HG02852 (cell line): ENCODE results near the gene GDI2.
A peak's percentile ranks its signal among the peaks of the same experiment; 100 is the strongest.
"Not testable (repeated sequence)": the region's sequence is repeated elsewhere in the genome, so short reads cannot be mapped to it uniquely, and the experiment has no call there.

ENCODE experiments used
- ATAC-seq: cut with Tn5 transposase; IDR thresholded peaks from one replicate; pipeline ENCODE4 v1.9.1; 2021; ENCODE audit warnings: mild to moderate bottlenecking, moderate library complexity; ENCODE audit not compliant: unreplicated experiment

Gene GDI2

DNA sequence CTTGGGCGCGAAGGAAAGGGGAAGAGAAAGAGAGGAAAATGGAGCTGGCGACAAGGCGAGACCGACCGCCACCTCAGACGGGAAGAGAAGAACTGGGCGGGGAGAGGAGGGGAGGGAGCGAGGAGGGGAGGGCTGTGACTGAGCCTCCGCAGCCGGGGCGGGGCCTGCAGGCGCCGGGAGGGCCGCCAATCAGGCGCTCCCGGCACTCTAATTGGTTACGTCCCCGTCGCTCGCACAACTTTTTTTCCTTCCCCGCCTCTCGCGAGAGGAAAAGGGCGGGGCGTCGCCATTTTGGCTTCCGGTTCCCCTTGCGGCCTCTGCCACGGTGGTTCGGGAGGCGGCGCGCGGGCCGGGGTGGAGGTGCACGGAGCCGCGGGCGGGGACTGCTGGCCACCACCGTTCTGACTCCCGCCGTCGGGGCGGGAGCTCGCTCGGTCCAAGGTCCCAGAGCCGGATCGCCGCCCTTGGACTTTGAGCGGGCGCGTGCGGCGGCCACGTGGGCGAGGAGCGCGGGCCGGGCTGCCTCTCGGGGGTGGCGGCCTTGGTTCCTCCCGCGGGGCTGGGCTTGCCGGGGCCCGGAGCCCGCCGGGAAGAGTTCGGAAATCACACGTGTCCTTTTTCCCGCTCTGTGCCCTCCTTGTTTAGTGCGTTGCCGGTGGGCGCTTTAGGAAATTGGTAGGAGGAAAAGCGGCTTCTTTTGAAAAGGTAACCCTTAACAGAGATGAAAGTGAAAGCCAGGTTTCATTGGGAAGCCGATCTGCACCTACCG, at the start of gene GDI2:
Gene GDI2, minus strand, starts transcription at position 94 of the 769 bp plus-strand sequence. CDS start 176 bp downstream, outside the sequence.
- ATAC-seq: peak; percentile 73

DNA sequence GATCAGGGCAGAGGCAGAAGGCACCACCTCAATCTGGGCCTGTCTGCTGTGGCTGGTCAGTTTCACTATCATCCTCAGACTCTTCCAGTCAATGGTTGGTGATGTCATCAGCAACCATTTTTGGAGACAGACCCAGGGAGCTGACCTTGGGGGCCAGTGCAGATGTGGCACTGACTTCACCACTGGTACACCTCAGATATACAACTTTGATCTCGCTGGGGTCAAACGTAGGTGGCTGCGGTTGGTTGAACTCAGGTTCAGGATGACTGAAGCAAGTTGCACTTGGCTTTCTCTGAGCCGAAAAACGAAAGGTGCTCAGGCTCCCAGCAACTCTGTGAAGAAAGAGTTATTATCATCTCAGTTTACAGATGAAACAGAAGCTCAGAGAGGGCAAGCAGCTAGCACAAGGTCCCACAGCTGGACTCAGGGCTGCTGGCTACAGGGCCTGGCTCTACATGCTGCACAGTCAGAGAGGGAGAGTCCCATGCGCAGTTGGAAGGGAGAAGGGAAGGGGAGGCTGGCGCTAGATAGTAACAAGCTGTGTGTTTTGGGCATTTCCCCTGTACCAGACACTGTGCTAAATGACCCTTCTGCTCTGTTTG, 49.2 kb upstream of the GDI2 start:
- ATAC-seq: peak; percentile 91

DNA sequence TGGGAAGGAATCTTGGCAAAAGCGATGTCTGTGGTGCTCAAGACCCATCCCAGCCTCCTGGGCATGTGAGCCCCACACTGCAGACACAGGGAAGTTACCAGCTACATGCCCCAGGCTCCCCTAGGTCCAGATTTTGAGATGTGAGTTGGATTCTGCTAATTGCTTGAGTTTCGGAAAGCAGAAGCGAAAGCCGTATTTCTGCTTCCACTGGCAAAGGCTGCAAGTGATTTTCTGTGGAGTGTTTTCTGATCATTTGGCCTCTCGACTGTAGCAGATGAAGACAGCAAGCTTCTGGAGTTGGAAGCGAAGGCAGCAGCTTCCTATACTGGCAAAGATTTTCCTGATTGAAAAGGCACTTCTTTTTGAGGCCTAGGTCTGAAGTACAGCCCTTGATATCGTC, 46.8 kb upstream of the GDI2 start:
- no peak for ATAC-seq

DNA sequence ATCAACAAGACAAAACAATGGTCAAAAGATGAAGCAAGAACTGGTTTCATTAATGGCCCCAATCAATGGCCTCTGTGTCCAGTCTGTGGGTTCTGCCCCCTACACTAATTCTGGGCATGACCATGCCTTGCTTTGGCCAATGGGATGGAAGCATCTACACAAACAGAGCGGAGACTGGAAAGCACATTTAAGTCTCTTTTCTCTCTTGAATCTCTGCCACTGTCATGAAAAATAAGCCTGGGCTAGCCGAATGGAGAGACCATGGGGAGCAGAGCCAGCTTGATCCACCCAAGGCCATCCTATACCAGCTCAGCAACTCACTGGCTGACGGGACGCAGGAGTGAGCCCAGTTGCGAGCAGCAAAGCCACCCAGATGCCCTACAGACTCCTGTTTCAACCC, 45.6 kb upstream of the GDI2 start:
- ATAC-seq: no peak

DNA sequence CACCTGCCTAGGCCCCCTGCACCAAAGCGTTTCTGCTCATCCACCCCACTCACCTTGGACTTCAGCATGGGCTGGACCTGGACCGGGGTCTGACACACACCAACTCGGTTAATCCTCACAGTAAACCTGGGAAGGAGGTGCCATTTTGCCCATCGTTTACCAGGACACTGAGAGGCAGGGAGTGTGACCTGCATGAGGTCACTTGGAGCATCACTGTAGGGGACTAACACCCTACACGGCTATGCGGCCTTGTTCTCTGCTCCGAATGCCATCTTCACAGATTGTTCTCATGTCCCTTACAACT, 43.4 kb upstream of the GDI2 start:
- no peak for ATAC-seq

DNA sequence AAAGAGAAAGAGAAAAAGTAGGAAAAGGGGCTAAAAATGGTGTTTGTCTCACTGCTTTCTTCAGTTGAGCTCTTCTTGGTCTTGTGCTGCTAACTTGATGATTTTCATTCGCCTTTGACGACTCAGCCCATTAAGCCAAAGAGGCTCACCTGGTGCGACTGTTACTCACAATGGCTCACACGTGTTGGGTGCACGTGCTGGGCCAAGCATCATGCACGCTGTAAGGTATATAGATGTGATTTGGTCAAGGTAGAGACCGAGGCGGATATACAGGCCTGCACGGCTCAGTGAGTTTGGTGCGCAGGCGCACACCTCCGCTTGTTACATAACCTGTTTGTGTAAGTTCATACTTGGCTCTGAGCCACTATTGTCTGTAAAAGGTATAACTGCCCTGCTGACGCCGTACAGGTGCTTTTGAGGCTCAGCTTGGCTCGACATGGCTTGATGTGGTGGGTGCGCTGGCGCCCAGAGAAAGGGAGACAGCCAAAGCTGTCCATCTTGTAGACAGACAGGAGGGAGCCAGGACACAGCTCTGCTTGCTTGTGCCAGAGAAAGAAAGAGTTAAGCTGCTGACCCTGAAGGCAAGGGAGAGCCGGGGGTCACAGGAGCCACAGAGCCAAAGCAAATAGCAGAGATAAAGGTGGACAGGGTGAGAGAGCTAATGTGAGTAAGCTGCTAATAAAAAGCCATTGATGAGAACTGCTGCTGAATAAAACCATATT, 42.9 kb upstream of the GDI2 start:
- ATAC-seq: no peak

DNA sequence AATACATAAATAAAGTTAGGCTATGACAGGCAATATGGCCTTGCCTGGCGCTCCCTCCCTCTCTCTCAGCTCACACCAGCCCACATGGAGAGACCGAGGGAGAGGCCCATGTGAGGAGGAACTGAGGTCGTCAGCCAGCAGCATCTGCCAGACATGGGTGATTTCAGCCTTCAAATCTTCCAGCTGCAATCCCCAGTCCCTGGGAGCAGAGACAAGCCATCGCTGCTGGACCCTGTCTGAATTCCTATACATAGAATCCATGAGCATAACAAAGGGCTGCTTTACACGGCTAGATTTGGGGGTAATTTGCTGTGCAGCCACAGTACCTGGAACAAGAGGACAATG, 40.9 kb upstream of the GDI2 start:
- ATAC-seq: no peak

DNA sequence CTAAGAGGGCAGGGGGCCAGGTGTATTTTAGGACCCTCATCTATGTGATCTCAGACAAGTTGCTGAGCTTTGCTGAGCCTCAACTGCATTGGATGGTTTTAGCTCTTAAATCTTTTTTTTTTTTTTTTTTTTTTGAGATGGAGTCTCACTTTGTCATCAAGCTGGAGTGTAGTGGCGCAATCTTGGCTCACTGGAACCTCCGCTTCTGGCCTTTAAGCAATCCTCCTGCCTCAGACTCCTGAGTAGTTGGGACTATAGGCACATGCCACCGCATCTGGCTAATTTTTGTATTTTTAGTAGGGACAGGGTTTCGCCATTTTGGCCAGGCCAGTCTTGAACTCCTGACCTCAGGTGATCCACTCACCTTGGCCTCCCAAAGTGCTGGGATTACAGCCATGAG, 33.4 kb upstream of the GDI2 start:
- not testable (repeated sequence) for ATAC-seq

DNA sequence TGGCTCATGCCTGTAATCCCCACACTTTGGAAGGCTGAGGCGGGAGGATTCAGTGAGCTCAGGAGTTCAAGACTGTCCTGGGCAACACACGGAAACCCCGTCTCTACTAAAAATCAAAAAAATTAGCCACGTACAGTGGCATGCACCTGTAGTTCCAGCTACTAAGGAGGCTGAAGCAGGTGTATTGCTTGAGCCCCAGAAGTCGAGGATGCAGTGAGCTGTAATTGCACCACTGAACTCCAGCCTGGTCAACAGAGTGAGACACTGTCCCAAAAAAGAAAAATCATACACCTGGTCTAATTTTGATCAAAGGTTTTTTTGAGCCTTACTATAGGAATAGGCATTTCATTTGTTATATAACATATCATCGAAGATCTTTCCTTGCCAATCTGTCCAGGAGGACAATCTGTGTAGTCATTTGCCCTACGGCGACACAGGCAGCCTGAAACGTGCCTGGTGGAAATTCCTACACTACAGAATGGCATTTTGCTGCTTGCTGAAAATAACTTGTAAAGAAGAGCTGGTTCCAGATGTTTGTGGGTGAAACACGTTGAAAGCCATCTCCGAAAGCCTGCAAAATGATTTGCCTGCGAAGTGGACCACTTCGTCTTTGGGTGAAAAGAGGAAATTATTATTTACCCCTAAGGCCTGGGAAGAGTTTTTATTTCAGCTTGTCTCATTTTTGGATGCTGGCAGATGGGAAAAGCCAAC, 31.3 kb upstream of the GDI2 start:
- ATAC-seq: peak; percentile 11

DNA sequence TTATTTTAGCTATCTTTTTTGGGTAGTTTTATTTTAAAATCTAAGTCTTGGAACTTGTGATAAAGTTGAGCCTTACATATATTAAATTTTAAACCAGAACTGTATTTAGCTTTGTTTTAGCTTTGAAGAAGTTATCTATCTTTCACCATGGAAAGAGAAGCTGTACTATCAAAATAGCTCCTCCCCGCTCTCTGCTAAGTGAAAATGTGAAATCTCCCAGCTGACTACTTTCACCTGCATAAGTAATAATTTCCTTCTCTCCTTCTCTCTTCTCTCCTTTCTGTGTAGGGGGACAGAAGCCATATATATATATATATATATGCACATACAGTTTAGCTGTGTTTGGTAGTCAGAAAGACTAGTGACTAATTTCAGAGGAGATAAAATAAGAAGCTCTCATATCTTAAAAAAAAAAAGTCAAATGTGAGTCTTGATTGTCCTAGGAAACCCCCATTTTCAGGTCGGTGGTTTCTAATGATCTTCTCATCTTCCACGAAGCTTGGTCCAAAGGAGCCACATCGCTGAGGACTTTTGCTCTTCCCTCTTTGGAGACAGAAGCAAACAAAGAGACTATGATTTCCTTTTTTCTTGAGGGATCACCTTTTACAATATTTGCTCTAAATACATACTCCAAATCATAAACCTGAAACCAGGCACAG, 30.6 kb upstream of the GDI2 start:
- peak; percentile 32 for ATAC-seq

DNA sequence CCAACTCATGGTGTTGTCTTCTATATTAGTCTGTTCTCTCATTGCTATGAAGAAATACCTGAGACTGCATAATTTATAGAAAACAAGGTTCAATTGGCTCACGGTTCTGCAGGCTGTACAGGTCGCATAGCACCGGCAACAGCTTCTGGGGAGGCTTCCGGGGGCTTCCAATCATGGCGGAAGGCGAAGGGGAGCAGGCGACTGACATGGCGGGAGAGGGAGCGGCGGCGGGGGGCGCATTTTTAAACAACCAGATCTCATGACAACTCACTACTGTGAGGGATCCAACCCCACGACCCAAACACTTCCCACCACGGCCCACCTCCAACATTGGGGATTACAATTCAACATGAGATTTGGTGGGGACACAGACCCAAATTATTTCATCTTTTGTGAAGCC, 28.7 kb upstream of the GDI2 start:
- ATAC-seq: no peak

DNA sequence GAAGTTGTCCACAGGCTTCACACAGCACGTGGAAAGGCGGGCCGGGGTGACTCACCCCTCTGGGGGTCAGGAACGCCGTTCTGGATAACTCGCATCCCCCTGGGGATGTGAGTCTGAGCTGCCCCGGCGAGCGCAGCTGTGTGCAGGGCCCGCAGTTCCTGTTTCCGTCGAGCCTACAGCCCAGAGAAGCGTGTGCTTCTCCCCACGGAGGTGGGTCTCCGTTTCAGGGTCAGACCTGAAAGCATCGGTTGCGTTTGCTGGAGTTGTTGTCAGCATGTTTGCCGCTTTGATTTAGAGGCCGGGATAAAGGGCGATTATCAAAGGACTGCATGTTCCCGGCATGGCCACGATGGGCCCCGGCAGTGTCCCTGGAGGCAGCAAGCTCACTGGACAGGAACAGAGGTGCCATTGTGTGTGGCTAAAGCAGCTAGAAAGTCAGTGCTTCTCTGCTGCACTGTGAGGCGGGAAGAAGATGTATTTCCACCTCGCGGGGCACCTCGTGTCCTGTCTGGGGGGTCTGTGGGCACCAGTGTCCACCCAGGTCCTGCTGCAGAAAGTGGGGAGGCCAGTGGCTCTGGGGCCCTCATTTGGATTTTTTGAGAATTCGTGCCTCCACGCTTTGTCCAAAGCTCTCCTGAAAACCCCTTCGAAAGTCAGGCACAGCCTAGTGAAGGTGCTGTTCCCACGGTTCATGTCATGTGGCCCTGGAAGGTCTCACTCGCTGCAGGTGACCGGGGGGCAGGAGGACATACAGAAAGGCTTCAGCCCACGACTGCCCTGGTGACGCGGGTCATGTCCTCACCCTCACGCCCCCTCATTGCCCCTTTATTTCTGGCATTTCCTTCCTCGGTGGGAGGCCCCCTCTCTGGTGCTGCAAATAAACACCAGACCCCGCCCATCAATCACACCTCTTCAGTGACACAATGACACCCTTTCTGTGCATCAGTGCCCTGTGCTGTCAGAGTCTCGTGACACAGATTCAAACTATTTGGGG, 27.4 kb upstream of the GDI2 start:
- ATAC-seq: peak; percentile 73

DNA sequence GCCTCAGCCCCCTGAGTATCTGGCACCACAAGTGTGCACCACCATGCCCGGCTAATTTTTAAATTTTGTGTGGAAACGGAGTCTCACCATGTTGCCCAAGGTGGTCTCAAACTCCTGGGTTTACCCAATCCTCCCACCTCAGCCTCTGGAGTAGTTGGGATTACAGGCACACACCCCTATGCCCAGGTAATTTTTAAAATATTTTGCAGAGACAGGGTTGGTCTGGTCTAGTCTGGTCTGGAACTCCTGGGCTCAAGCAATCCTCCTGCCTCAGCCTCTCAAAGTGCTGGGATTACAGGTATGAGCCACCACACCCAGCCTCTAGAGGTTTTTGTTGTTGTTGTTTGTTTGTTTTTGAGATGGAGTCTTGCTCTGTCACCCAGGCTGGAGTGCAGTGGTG, 22.9 kb upstream of the GDI2 start:
- not testable (repeated sequence) for ATAC-seq

DNA sequence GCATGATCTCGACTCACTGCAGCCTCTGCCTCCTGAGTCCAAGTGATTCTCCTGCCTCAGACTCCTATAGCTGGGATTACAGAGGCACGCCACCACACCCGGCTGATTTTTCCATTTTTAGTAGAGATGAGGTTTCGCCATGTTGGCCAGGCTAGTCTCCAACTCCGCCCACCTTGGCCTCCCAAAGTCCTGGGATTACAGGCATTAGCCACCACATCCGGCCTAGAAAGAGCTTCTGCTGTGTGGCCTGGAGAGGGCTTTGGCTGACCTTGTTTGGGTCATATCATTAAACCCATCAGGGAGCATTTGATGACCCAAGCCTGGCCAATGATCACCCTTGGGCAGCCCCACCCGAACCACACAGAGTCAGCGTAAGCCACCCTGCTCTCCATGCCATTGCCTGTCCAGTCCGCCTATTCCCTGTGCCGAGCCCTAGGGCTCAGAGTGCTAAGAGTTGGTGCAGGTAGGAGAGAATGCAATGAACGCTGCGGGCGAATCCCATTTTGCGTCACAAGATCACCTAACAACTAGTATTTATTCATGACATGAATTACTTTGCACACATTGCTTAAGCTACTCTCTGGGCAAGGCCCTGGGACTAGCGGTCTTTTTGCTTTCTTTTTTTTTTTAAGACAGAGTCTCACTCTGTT, 22.3 kb upstream of the GDI2 start:
- no peak for ATAC-seq

DNA sequence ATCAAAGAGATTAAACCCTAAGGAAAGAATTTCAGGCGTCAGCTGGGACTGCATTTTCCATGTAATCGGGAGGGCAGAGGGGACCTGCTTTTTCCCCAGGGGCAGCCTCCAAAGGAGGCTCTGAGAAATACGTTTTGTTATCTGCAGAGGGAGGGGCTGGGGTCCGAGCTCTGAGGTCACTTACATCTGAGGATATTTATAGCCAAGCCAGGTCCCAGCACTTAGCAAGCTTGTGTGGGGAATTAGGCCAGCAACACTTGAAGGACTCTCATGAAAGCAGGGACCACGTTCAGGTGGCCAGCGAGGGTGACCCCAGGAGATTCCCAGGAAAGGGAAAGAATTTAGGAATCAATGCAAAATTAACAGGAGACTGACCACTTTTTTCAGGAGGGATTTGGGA, 20.6 kb upstream of the GDI2 start:
- ATAC-seq: no peak

DNA sequence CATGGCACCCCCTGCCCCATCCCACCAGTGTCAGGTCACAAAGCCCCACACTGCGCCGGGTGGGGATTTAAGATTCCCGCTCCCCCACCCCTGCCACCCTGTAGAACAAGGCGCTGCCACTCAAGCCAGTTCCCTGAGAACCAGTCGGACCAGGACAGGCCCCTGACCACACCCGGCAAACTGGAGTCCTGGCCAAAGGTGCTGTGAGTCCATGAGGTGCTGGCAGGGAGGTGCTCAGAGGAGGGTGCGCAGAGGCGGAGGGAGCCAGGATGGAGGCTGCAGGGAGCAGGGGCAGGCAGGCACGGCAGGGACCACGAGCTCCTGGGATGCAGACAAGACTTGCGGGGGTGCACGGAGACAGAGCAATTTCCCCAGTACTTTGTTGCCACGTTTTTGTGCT, 19.7 kb upstream of the GDI2 start:
- ATAC-seq: no peak

DNA sequence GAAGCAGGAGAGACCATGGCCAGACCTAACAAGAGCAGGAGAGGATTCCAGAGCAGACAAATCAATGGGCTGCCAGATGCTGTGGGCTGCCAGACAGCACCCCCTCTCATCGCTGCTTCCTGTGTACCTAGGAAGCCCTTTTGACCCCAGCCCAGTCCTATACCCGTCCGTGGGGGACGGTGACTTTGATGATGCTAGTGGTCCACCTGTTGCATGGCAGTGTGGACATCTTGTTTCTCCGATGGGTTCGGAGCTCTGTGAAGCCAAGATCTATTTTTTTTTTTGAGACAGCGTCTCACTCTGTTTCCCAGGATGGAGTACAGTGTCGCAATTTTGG, 18.2 kb upstream of the GDI2 start:
- no peak for ATAC-seq

DNA sequence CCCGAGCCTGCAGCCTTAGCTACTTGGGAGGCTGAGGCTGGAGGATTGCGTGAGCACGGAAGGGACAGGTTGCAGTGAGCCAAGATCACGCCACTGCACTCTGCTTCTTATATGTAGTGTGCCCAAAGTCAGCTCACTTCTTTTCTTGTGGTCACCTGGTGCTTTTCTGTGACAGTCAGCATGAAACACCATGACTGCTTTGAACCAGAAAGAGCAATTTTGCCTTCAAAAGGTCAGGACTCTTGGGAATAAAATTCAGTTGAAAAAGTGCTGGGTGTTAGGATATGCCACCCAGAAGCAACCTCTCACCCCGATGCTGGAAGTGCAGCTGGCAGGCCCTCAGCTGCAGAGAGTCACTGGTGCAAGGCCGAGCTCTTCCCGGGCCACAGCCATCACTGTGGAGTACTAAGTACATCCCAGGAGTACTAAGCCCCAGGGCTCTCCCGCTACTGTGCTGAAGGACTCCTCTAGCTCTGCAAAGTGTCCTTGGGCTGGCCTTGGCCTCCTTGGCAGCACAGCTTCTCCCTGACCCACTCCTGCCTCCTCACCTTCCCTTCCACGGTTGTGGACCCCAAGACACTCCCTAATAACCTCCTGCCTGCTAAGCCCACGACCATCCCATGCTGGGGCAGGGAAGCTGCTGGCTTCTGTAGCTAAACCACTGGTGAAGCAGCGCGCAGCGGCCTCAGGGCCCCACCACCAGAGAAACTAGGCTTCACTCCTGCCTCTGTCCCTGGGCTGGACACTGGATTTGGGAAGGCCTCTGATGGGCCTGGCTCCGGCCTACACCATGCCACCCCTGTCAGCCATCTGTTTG, 17.6 kb upstream of the GDI2 start:
- no peak for ATAC-seq

DNA sequence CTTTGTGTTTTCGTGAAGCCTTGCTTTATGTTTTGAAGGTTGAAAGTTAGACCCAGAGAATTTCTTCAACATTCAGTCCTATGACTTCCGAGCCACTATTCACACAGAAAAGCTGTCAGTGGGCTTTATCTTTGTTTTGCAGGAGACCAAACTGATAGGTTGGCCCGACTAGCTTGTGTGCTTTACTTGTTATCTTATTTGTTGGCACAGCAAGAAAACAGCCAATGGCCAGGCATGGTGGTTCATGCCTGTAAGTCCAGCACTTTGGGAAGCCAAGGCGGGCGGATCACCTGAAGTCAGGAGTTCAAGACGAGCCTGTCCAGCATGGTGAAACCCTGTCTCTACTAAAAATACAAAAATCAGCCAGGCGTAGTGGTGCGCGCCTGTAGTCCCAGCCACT, 16.0 kb upstream of the GDI2 start:
- no peak for ATAC-seq
